GM23248 (cell line): ENCODE measurements around the gene LRMDA. TPM values are rescaled to one million over a fixed set of nuclear protein-coding genes. Genes with fewer than 3 reads are reported as not detected.

Source experiments
- DNase-seq: peaks from one replicate; pipeline ENCODE4 v3.0.0-alpha.2; 2015
- H2AFZ ChIP-seq: fragments of 200-600 bp; sonication (generic); 2 replicates; pipeline ENCODE4 v1.6.1; 2016; ENCODE audit warnings: antibody characterized with exemption
- H3F3A ChIP-seq: fragments of 200-600 bp; sonication (generic); 2 replicates; pipeline ENCODE4 v1.6.1; 2016; ENCODE audit warnings: mild to moderate bottlenecking, antibody characterized with exemption, mixed run types; ENCODE audit not compliant: insufficient read depth
- H3K27ac ChIP-seq: fragments of 200-600 bp; sonication (generic); 2 replicates; pipeline ENCODE4 v1.5.1; 2016; ENCODE audit warnings: mild to moderate bottlenecking
- H3K27me3 ChIP-seq: fragments of 200-600 bp; sonication (generic); replicated peaks from 2 replicates; pipeline ENCODE4 v1.6.1; 2016; ENCODE audit warnings: mild to moderate bottlenecking; ENCODE audit not compliant: insufficient read depth
- H3K36me3 ChIP-seq: fragments of 200-600 bp; sonication (generic); 2 replicates; pipeline ENCODE4 v1.6.1; 2016; ENCODE audit warnings: low read depth, mild to moderate bottlenecking
- H3K4me1 ChIP-seq: fragments of 200-600 bp; sonication (generic); 2 replicates; pipeline ENCODE4 v1.6.1; 2016; ENCODE audit warnings: mild to moderate bottlenecking; ENCODE audit not compliant: insufficient read depth
- H3K4me2 ChIP-seq: fragments of 200-600 bp; sonication (generic); one replicate; pipeline ENCODE4 v1.6.1; 2016; ENCODE audit warnings: mild to moderate bottlenecking; ENCODE audit not compliant: unreplicated experiment
- H3K4me3 ChIP-seq: fragments of 200-600 bp; sonication (generic); 2 replicates; pipeline ENCODE4 v1.5.1; 2016; ENCODE audit warnings: mild to moderate bottlenecking
- H3K79me2 ChIP-seq: fragments of 200-600 bp; sonication (generic); 2 replicates; pipeline ENCODE4 v1.6.1; 2016; ENCODE audit warnings: mild to moderate bottlenecking; ENCODE audit not compliant: insufficient read depth
- H3K9ac ChIP-seq: fragments of 200-600 bp; sonication (generic); 2 replicates; pipeline ENCODE4 v1.6.1; 2016; ENCODE audit warnings: mild to moderate bottlenecking
- H3K9me2 ChIP-seq: fragments of 200-600 bp; sonication (generic); 2 replicates; pipeline ENCODE4 v1.6.1; 2016; ENCODE audit warnings: mixed run types, mild to moderate bottlenecking, moderate library complexity; ENCODE audit not compliant: insufficient read depth
- H3K9me3 ChIP-seq: fragments of 200-600 bp; sonication (generic); one replicate; pipeline ENCODE4 v1.6.1; 2017; ENCODE audit warnings: low read depth
- H4K20me1 ChIP-seq: fragments of 200-600 bp; sonication (generic); 2 replicates; pipeline ENCODE4 v1.6.0; 2016; ENCODE audit not compliant: insufficient read depth
- EZH2 ChIP-seq: fragments of 200-600 bp; sonication (generic); IDR thresholded peaks from 2 replicates; pipeline ENCODE4 v1.6.1; 2018; ENCODE audit warnings: antibody characterized with exemption, mild to moderate bottlenecking; ENCODE audit not compliant: insufficient read depth, poor library complexity, severe bottlenecking
- EZH2phosphoT487 ChIP-seq: fragments of 200-600 bp; sonication (generic); IDR thresholded peaks from 2 replicates; pipeline ENCODE4 v1.6.1; 2018; ENCODE audit warnings: antibody characterized with exemption, moderate library complexity, mild to moderate bottlenecking, low read depth; ENCODE audit not compliant: insufficient read depth
- WGBS, 2 experiments: methylation state at CpG; one replicate each; pipeline ENCODE4 v1.1.6; 2015 to 2017; ENCODE audit warnings: low lambda C conversion rate in 2 of 2, low coverage in 1 of 2; ENCODE audit errors: missing lambda C conversion rate in 2 of 2; 5-methylcytosine and 5-hydroxymethylcytosine counted together
- in situ Hi-C: fragments of 300-500 bp; cut with MboI; formaldehyde crosslinking; loops from 2 replicates; pipeline ENCODE4 v1.15.0; 2020
- polyA plus RNA-seq: library from polyadenylated mRNA; unstranded; fragments of >200 nt; fragmentation: Nextera tagmentation; extraction: Ambion mirVana; gene quantifications from 2 replicates; pipeline ENCODE4 v1.2.1, GENCODE V29; 2016
- total RNA-seq: library from RNA; depleted of rRNA; stranded (reverse); fragments of >200 nt; shearing (Covaris generic); gene quantifications from 2 replicates; pipeline ENCODE4 v1.2.3, GENCODE V29; 2014

The LRMDA gene
- total and polyA plus RNA-seq, 2 experiments from 2014 or later = 2.6 TPM; not detected in 1

GRCh38 chr10:75865413-75866299 lies 434.2 kb downstream of the LRMDA start:
- Histone ChIP-seq H3K79me2 (no peaks in the 10 kb centered on the region), H3K27ac (no peak overlapping the region), H3K4me1 (no peaks in the 10 kb centered on the region), H3F3A (peaks cover 4% of the 10 kb centered on the region; the same call in 1 of the 2 replicates), H3K36me3 (no peaks in the 10 kb centered on the region), H3K4me2 (no peak overlapping the region), H3K9me2 (no peaks in the 10 kb centered on the region), H4K20me1 (no peaks in the 10 kb centered on the region), H3K9me3 (no peaks in the 10 kb centered on the region), H3K9ac (no peak overlapping the region), H2AFZ (no peak overlapping the region), H3K27me3 (no peaks in the 10 kb centered on the region), H3K4me3 (no peak overlapping the region)
- no peak for TF ChIP-seq EZH2
- TF ChIP-seq EZH2phosphoT487 = no peak
- in situ Hi-C loops = no loop called here
- 54 to 57% methylated on average over 4 of the region's 4 CpGs for WGBS, 2 experiments
- DNase-seq = no peak

- DNase-seq = no peak
- H3K9me3 ChIP-seq = no peaks in the 10 kb centered on the region
- H3K9ac ChIP-seq = no peak overlapping the region
- no peak overlapping the region for H3K27ac ChIP-seq
- no peaks in the 10 kb centered on the region for H3K79me2 ChIP-seq
- H2AFZ ChIP-seq = no peak overlapping the region
- no peaks in the 10 kb centered on the region for H3K27me3 ChIP-seq
- no peaks in the 10 kb centered on the region for H4K20me1 ChIP-seq
- H3K36me3 ChIP-seq = no peaks in the 10 kb centered on the region
- WGBS, 2 experiments = 71 to 89% methylated on average over 2 of the region's 2 CpGs
- in situ Hi-C loops = no loop called here
- H3F3A ChIP-seq = peaks cover 5% of the 10 kb centered on the region; the same call in 1 of the 2 replicates
- H3K9me2 ChIP-seq = no peaks in the 10 kb centered on the region
- TF ChIP-seq EZH2 = no peak
- no peak for TF ChIP-seq EZH2phosphoT487
- no peaks in the 10 kb centered on the region for H3K4me1 ChIP-seq
- no peak overlapping the region for H3K4me2 ChIP-seq
- H3K4me3 ChIP-seq = no peak overlapping the region
These were observed 434.8 kb downstream of the LRMDA start for GRCh38 chr10:75866300-75866625.

GRCh38 chr10:75866731-75867130 lies 435.3 kb downstream of the LRMDA start:
- H3K4me1 ChIP-seq = no peaks in the 10 kb centered on the region

DNA sequence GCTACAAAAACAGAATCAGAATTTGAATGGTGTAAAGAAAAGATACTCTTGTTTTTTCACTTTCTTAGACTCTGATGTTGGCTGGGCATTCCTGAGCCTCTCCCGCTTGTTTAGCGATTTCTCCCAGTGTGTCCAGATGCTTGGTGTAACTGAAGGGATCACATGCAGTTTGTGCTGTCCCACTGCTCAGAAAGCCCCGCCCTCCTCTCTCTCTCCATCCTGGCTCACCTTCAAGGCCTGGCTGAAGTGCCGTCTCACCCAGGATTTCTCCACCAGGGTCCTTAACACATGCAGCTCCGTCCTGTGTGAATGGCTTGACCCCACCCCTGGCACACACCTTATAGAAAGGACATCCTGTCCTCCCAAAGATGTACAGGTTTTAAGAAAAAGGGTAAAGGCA lies 437.1 kb downstream of the LRMDA start:
- TF ChIP-seq EZH2 (no peak), EZH2phosphoT487 (no peak)
- H4K20me1 ChIP-seq = no peaks in the 10 kb centered on the region
- DNase-seq = no peak
- no peaks in the 10 kb centered on the region for H3K9me2 ChIP-seq
- H3K27me3 ChIP-seq = no peaks in the 10 kb centered on the region
- peaks cover 5% of the 10 kb centered on the region; the same call in 1 of the 2 replicates for H3F3A ChIP-seq
- in situ Hi-C loops = no loop called here
- H3K4me2 ChIP-seq = no peak overlapping the region
- 83 to 90% methylated on average over 5 of the region's 5 CpGs for WGBS, 2 experiments
- no peaks in the 10 kb centered on the region for H3K4me1 ChIP-seq
- H3K27ac ChIP-seq = no peak overlapping the region
- H3K36me3 ChIP-seq = no peaks in the 10 kb centered on the region
- H3K9me3 ChIP-seq = no peaks in the 10 kb centered on the region
- H3K9ac ChIP-seq = no peak overlapping the region
- no peak overlapping the region for H3K4me3 ChIP-seq
- no peaks in the 10 kb centered on the region for H3K79me2 ChIP-seq
- H2AFZ ChIP-seq = no peak overlapping the region

More at GRCh38 chr10:75866731-75867130, 435.3 kb downstream of the LRMDA start:
- Histone ChIP-seq H3K27me3 (no peaks in the 10 kb centered on the region), H4K20me1 (no peaks in the 10 kb centered on the region), H3K36me3 (no peaks in the 10 kb centered on the region), H3K9ac (no peak overlapping the region), H3K9me3 (no peaks in the 10 kb centered on the region), H3K27ac (no peak overlapping the region), H3F3A (peaks cover 5% of the 10 kb centered on the region; the same call in 1 of the 2 replicates), H3K79me2 (no peaks in the 10 kb centered on the region), H3K9me2 (no peaks in the 10 kb centered on the region), H3K4me3 (no peak overlapping the region), H2AFZ (no peak overlapping the region), H3K4me2 (no peak overlapping the region)
- no peak for DNase-seq
- WGBS, 2 experiments = 80 to 86% methylated on average over 4 of the region's 4 CpGs
- in situ Hi-C loops = no loop called here
- no peak for TF ChIP-seq EZH2
- TF ChIP-seq EZH2phosphoT487 = no peak
